ENCODE results near the gene PLEKHA6. TPM values are rescaled to one million over a fixed set of nuclear protein-coding genes. Genes with fewer than 3 reads are reported as not detected.

PLEKHA6 gene
- total and polyA plus RNA-seq, 5 donors from 2014 or later, result 0.17 TPM; not detected in 4

DNA sequence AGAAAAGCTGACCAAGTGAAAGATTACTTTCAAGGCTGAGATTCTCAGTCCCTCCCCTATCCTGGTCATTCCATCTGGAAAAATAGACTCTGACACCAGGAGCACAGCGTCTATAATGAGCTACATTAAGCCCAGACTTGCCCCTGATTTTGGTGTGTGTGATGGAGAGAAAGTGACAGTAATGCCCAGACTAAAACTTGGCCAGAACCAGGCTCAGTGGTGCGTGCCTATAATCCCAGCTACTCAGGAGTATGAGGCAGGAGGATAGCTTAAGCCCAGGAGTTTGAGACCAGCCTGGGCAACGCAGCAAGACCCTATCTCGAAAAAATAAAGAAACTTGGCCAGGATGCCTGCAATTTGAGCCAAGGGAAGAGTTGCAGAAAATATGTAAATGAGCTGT, 15.9 kb downstream of the PLEKHA6 start:
- H3K27me3 ChIP-seq (ENCODE audit: control insufficient read depth, insufficient read depth, low read length), result peaks cover 3% of the 10 kb centered on the region
- Mint-ChIP-seq H3K36me3 (no peaks in the 10 kb centered on the region), H3K27me3 (peaks cover 29% of the 10 kb centered on the region), H3K9me3 (peaks cover 0 to 4% (median 0%) of the 10 kb centered on the region in 7 donors), H3K4me1 (no peaks in the 10 kb centered on the region), H3K27ac (no peak overlapping the region), H3K4me3 (no peak overlapping the region)
- no peaks in the 10 kb centered on the region for H3K36me3 ChIP-seq (ENCODE audit: control insufficient read depth, insufficient read depth, low read length)
- H3K27ac ChIP-seq (ENCODE audit: insufficient read depth, low read length, poor library complexity, severe bottlenecking), result no peak overlapping the region
- H3K4me1 ChIP-seq (ENCODE audit: control insufficient read depth, insufficient read depth, low read length, poor library complexity, severe bottlenecking), result no peaks in the 10 kb centered on the region
- H3K4me3 ChIP-seq (ENCODE audit: low read depth, low read length), result no peak overlapping the region
- DNase-seq (no peak), ATAC-seq (ENCODE audit: low read depth in 2 of 2) (no peak)
- H3K9me3 ChIP-seq (ENCODE audit: control insufficient read depth in 2 of 2, low read length in 2 of 2), result no peaks in the 10 kb centered on the region

- no peak for ATAC-seq (ENCODE audit: low read depth in 2 of 2)
- H3K36me3 Mint-ChIP-seq, result no peaks in the 10 kb centered on the region
- H3K36me3 ChIP-seq (ENCODE audit: control insufficient read depth, insufficient read depth, low read length), result no peaks in the 10 kb centered on the region
Measured at GRCh38 chr1:204343247-204343646, 16.5 kb downstream of the PLEKHA6 start.

DNA sequence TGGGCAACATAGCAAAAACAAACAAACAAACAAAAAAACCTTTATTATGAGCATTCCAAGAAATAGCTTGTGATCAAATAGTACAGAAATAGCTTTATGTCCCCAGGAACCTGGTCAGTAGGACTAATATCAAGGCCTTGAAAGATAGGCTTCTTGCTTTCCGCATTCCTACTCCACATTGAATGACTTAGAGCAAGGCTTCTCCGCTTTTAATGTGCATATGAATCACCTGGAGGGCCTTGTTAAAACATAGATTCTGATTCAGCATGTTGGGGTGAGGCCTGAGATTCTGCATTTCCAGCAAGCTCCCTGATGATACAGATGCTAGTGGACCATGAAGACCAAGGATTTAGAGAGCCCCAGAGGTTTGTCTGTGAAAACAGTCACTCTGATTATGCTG, 17.4 kb downstream of the PLEKHA6 start:
- Histone ChIP-seq H3K4me1 (ENCODE audit: control insufficient read depth, insufficient read depth, low read length, poor library complexity, severe bottlenecking) (no peaks in the 10 kb centered on the region), H3K27ac (ENCODE audit: insufficient read depth, low read length, poor library complexity, severe bottlenecking) (no peak overlapping the region), H3K4me3 (ENCODE audit: low read depth, low read length) (no peak overlapping the region), H3K9me3 (ENCODE audit: control insufficient read depth in 2 of 2, low read length in 2 of 2) (no peaks in the 10 kb centered on the region), H3K36me3 (ENCODE audit: control insufficient read depth, insufficient read depth, low read length) (no peaks in the 10 kb centered on the region), H3K27me3 (ENCODE audit: control insufficient read depth, insufficient read depth, low read length) (peaks cover 6% of the 10 kb centered on the region)
- no peaks in the 10 kb centered on the region for H3K36me3 Mint-ChIP-seq
- peaks cover 0 to 4% (median 0%) of the 10 kb centered on the region in 7 donors for H3K9me3 Mint-ChIP-seq
- H3K4me1 Mint-ChIP-seq, result no peaks in the 10 kb centered on the region
- ATAC-seq (ENCODE audit: low read depth in 2 of 2) (no peak), DNase-seq (no peak)
- no peak overlapping the region for H3K27ac Mint-ChIP-seq
- H3K4me3 Mint-ChIP-seq, result no peak overlapping the region
- H3K27me3 Mint-ChIP-seq, result peaks cover 25% of the 10 kb centered on the region

More at GRCh38 chr1:204343247-204343646, 16.5 kb downstream of the PLEKHA6 start:
- peak overlapping the region in 1 of 3 donors; percentile 32 for H3K27ac Mint-ChIP-seq
- DNase-seq, result no peak
- H3K9me3 ChIP-seq (ENCODE audit: control insufficient read depth in 2 of 2, low read length in 2 of 2), result no peaks in the 10 kb centered on the region
- H3K9me3 Mint-ChIP-seq, result peaks cover 0 to 4% (median 0%) of the 10 kb centered on the region in 7 donors
- H3K27ac ChIP-seq (ENCODE audit: insufficient read depth, low read length, poor library complexity, severe bottlenecking), result no peak overlapping the region
- no peaks in the 10 kb centered on the region for H3K4me1 ChIP-seq (ENCODE audit: control insufficient read depth, insufficient read depth, low read length, poor library complexity, severe bottlenecking)
- H3K27me3 ChIP-seq (ENCODE audit: control insufficient read depth, insufficient read depth, low read length), result peaks cover 3% of the 10 kb centered on the region
- H3K4me3 ChIP-seq (ENCODE audit: low read depth, low read length), result no peak overlapping the region
- no peaks in the 10 kb centered on the region for H3K4me1 Mint-ChIP-seq
- peaks cover 29% of the 10 kb centered on the region for H3K27me3 Mint-ChIP-seq
- H3K4me3 Mint-ChIP-seq, result no peak overlapping the region

DNA sequence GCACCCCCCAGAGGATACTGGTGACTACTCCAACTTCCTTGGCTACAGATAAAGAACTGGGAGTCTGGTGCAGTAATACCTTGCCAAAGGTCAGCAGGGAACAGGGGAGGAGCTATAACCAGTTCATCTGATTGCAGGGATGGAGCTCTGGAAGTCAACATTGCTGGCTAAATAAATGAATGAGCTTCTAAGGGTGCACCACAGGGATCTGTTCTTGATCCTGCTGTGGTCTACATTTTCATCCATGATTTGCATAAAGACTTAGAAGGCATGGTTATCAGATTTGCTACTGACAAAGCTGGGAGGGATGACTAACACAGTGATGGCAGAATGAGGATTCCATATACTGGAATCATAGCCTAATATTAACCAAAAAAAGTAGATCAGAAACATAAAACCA, 18.3 kb downstream of the PLEKHA6 start:
- Histone ChIP-seq H3K4me1 (ENCODE audit: control insufficient read depth, insufficient read depth, low read length, poor library complexity, severe bottlenecking) (no peaks in the 10 kb centered on the region), H3K9me3 (ENCODE audit: control insufficient read depth in 2 of 2, low read length in 2 of 2) (no peaks in the 10 kb centered on the region), H3K27ac (ENCODE audit: insufficient read depth, low read length, poor library complexity, severe bottlenecking) (no peak overlapping the region), H3K27me3 (ENCODE audit: control insufficient read depth, insufficient read depth, low read length) (peaks cover 6% of the 10 kb centered on the region), H3K4me3 (ENCODE audit: low read depth, low read length) (no peak overlapping the region), H3K36me3 (ENCODE audit: control insufficient read depth, insufficient read depth, low read length) (no peaks in the 10 kb centered on the region)
- no peak overlapping the region for H3K4me3 Mint-ChIP-seq
- no peak overlapping the region for H3K27ac Mint-ChIP-seq
- H3K36me3 Mint-ChIP-seq, result no peaks in the 10 kb centered on the region
- no peaks in the 10 kb centered on the region for H3K4me1 Mint-ChIP-seq
- peaks cover 0 to 2% (median 0%) of the 10 kb centered on the region in 7 donors for H3K9me3 Mint-ChIP-seq
- peaks cover 25% of the 10 kb centered on the region for H3K27me3 Mint-ChIP-seq
- no peak for DNase-seq
- ATAC-seq (ENCODE audit: low read depth in 2 of 2), result no peak

GRCh38 chr1:204340081-204340889, 19.4 kb downstream of the PLEKHA6 start:
- ATAC-seq (ENCODE audit: low read depth in 2 of 2) (no peak), DNase-seq (no peak)
- H3K36me3 ChIP-seq (ENCODE audit: control insufficient read depth, insufficient read depth, low read length), result no peaks in the 10 kb centered on the region
- peaks cover 6% of the 10 kb centered on the region for H3K27me3 ChIP-seq (ENCODE audit: control insufficient read depth, insufficient read depth, low read length)
- H3K4me3 Mint-ChIP-seq, result no peak overlapping the region
- H3K4me1 Mint-ChIP-seq, result no peaks in the 10 kb centered on the region
- no peak overlapping the region for H3K4me3 ChIP-seq (ENCODE audit: low read depth, low read length)
- no peak overlapping the region for H3K27ac ChIP-seq (ENCODE audit: insufficient read depth, low read length, poor library complexity, severe bottlenecking)
- peaks cover 0 to 2% (median 0%) of the 10 kb centered on the region in 7 donors for H3K9me3 Mint-ChIP-seq
- H3K27ac Mint-ChIP-seq, result no peak overlapping the region
- no peaks in the 10 kb centered on the region for H3K9me3 ChIP-seq (ENCODE audit: control insufficient read depth in 2 of 2, low read length in 2 of 2)
- peaks cover 25% of the 10 kb centered on the region for H3K27me3 Mint-ChIP-seq
- no peaks in the 10 kb centered on the region for H3K4me1 ChIP-seq (ENCODE audit: control insufficient read depth, insufficient read depth, low read length, poor library complexity, severe bottlenecking)
- H3K36me3 Mint-ChIP-seq, result no peaks in the 10 kb centered on the region

DNA sequence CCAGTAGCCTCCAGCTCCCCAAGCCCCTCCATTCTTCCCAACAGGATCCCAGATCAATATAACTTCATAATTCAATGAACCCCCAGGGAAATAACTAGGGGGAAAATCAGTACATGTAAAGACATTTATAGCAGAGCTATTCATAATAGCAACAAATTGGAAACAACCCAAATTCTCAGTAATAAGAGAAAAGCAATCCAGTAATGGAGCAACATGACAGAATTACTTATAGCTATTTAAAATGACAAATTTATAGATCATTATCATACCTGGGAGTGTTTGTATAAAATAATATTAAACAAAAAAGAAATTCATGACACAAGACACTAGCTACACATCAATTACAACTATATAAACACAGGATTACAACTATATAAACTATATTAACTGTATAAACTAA, 20.2 kb downstream of the PLEKHA6 start:
- ATAC-seq (ENCODE audit: low read depth in 2 of 2) (no peak), DNase-seq (no peak)
- Mint-ChIP-seq H3K27ac (no peak overlapping the region), H3K27me3 (peaks cover 25% of the 10 kb centered on the region), H3K4me1 (no peaks in the 10 kb centered on the region), H3K4me3 (no peak overlapping the region), H3K9me3 (peaks cover 0 to 2% (median 0%) of the 10 kb centered on the region in 7 donors), H3K36me3 (no peaks in the 10 kb centered on the region)
- H3K27ac ChIP-seq (ENCODE audit: insufficient read depth, low read length, poor library complexity, severe bottlenecking), result no peak overlapping the region
- H3K27me3 ChIP-seq (ENCODE audit: control insufficient read depth, insufficient read depth, low read length), result peaks cover 6% of the 10 kb centered on the region
- no peaks in the 10 kb centered on the region for H3K36me3 ChIP-seq (ENCODE audit: control insufficient read depth, insufficient read depth, low read length)
- no peaks in the 10 kb centered on the region for H3K9me3 ChIP-seq (ENCODE audit: control insufficient read depth in 2 of 2, low read length in 2 of 2)
- H3K4me1 ChIP-seq (ENCODE audit: control insufficient read depth, insufficient read depth, low read length, poor library complexity, severe bottlenecking), result no peaks in the 10 kb centered on the region
- H3K4me3 ChIP-seq (ENCODE audit: low read depth, low read length), result no peak overlapping the region

- H3K27ac ChIP-seq (ENCODE audit: insufficient read depth, low read length, poor library complexity, severe bottlenecking), result no peak overlapping the region
- H3K27me3 ChIP-seq (ENCODE audit: control insufficient read depth, insufficient read depth, low read length), result peaks cover 6% of the 10 kb centered on the region
- no peaks in the 10 kb centered on the region for H3K36me3 ChIP-seq (ENCODE audit: control insufficient read depth, insufficient read depth, low read length)
- Mint-ChIP-seq H3K9me3 (peaks cover 0 to 2% (median 0%) of the 10 kb centered on the region in 7 donors), H3K4me3 (no peak overlapping the region), H3K27me3 (peaks cover 21% of the 10 kb centered on the region), H3K36me3 (no peaks in the 10 kb centered on the region), H3K27ac (no peak overlapping the region), H3K4me1 (no peaks in the 10 kb centered on the region)
- no peaks in the 10 kb centered on the region for H3K9me3 ChIP-seq (ENCODE audit: control insufficient read depth in 2 of 2, low read length in 2 of 2)
- H3K4me1 ChIP-seq (ENCODE audit: control insufficient read depth, insufficient read depth, low read length, poor library complexity, severe bottlenecking), result no peaks in the 10 kb centered on the region
- ATAC-seq (ENCODE audit: low read depth in 2 of 2) (no peak), DNase-seq (no peak)
- no peak overlapping the region for H3K4me3 ChIP-seq (ENCODE audit: low read depth, low read length)
Measured at GRCh38 chr1:204338997-204339396, 20.7 kb downstream of the PLEKHA6 start.

GRCh38 chr1:204338360-204338759, 21.4 kb downstream of the PLEKHA6 start:
- H3K4me3 ChIP-seq (ENCODE audit: low read depth, low read length), result no peak overlapping the region
- H3K27me3 ChIP-seq (ENCODE audit: control insufficient read depth, insufficient read depth, low read length), result peaks cover 6% of the 10 kb centered on the region
- H3K4me1 ChIP-seq (ENCODE audit: control insufficient read depth, insufficient read depth, low read length, poor library complexity, severe bottlenecking), result no peaks in the 10 kb centered on the region
- Mint-ChIP-seq H3K36me3 (no peaks in the 10 kb centered on the region), H3K27me3 (peaks cover 17% of the 10 kb centered on the region), H3K27ac (no peak overlapping the region), H3K9me3 (peaks cover 0 to 2% (median 0%) of the 10 kb centered on the region in 7 donors), H3K4me1 (no peaks in the 10 kb centered on the region), H3K4me3 (no peak overlapping the region)
- DNase-seq, result no peak
- no peak overlapping the region for H3K27ac ChIP-seq (ENCODE audit: insufficient read depth, low read length, poor library complexity, severe bottlenecking)
- ATAC-seq (ENCODE audit: low read depth in 2 of 2), result no peak
- H3K36me3 ChIP-seq (ENCODE audit: control insufficient read depth, insufficient read depth, low read length), result no peaks in the 10 kb centered on the region
- H3K9me3 ChIP-seq (ENCODE audit: control insufficient read depth in 2 of 2, low read length in 2 of 2), result no peaks in the 10 kb centered on the region

Measured in CD4-positive, CD25-positive, alpha-beta regulatory T cell (primary cell).